GM21737 (cell line): ENCODE data around the gene TRIM77.
"Not testable (repeated sequence)": the region's sequence is repeated elsewhere in the genome, so short reads cannot be mapped to it uniquely, and the experiment has no call there.

Source experiments
- ATAC-seq: cut with Tn5 transposase; IDR thresholded peaks from one replicate; pipeline ENCODE4 v1.9.1; 2021; ENCODE audit warnings: mild to moderate bottlenecking, moderate library complexity; ENCODE audit not compliant: unreplicated experiment

The TRIM77 gene, protein sequence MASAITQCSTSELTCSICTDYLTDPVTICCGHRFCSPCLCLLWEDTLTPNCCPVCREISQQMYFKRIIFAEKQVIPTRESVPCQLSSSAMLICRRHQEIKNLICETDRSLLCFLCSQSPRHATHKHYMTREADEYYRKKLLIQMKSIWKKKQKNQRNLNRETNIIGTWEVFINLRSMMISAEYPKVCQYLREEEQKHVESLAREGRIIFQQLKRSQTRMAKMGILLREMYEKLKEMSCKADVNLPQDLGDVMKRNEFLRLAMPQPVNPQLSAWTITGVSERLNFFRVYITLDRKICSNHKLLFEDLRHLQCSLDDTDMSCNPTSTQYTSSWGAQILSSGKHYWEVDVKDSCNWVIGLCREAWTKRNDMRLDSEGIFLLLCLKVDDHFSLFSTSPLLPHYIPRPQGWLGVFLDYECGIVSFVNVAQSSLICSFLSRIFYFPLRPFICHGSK

DNA sequence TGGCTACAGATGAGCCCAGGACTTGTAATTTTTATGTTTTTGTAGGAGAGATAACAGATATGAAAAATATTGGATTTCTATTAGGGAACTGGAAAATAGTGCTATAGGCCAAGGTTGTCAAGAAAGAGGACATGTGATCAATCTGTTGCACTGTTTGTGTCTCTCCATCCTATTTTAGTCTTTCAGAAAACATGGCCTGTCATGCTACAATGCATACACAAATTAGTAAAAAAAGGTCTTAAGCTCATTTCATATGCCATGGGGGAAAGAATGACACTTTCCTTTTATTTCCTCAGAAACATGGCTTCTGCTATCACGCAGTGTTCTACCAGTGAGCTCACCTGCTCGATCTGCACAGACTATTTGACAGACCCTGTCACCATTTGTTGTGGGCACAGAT, at the start of gene TRIM77:
Gene TRIM77 (plus strand): TSS at position 301 of the 400 bp plus-strand sequence. CDS start 0 bp downstream, at position 301.
- not testable (repeated sequence) for ATAC-seq

DNA sequence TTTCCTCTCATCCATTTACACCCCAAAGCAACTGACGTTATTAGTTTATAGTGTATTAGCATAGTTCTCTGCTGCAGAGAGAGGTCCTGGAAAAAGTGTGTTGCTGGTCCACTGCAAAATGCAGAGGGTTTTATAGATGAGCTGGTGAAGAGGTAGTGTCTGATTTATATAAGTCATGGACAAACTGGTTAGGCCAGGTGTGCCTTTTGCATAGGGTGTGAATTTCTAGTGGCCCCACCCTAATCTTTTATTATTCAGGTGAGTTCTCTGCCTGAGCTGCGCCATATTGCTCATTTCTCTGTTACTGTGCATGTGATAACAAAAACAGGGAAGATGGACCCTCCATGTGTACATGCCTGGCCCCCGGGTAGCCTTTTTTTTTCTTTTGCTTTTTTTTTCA, 43.1 kb upstream of the TRIM77 start:
- ATAC-seq: no peak

DNA sequence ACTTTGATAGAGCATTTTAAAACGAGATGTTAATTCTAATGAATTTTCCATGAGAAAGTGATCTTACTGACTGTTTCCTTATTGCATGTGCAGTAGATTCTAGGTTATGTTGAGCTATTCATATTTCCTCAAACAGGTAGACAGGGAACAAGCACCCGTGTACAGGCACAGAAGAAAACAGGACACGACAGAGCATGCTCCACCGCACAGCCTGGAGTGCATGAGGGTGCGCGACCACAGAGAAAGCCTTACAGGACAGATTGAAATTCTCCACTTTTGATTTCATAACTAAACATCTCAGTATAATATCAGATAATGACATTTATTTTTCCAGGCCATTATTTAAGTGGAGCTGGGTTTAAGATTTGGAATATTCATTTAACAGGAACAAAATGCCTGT, 41.9 kb upstream of the TRIM77 start:
- ATAC-seq: not testable (repeated sequence)

DNA sequence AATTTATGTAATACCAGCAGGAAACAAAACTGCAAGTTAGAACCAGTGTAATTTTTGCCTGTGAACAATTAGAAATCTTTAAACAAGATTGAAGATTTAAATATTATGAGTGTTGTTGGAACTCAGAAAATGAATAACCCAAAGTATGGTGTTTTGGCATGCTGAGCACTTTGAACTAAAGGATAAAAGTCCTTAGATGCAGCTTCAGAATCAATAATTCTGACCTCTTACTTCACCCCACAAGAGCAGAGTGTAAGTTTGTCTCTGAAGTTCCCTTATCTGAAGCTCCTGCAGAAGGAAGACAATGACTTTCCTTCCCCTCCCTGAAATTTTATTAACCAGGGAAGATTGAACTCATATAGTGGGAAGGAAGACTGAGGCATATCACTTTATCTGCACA, 40.5 kb upstream of the TRIM77 start:
- ATAC-seq: not testable (repeated sequence)

DNA sequence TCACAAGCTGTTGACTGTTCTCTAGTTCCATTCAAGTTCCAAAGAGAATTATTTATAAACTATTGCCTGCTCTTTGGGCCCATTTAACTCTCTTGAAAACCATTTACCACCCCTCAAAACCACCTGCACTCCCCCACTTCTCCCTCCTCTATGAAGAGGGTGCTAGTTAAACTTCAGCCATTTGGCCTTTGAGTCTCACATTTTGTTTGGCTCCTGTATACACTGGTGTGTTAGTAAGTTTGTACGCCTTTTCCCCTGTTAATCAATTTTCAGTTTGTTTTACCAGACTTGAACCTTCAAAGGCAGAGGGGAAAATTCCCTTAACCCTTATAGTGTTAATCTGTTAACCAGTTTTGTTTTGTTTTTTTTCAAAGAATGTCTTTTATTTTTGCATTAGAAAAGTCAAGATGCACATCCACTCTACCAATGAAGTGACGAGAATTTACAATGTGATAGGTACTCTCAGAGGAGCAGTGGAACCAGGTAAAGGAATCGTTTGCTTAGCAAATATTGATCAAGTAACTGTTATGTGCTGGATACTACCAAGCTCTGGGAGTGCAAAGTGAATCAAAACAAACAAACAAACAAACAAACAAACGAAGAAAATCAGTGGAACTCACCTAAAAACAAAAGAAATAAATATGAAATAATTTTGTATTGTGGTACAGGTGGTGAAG, 40.0 kb upstream of the TRIM77 start:
- ATAC-seq: not testable (repeated sequence)

DNA sequence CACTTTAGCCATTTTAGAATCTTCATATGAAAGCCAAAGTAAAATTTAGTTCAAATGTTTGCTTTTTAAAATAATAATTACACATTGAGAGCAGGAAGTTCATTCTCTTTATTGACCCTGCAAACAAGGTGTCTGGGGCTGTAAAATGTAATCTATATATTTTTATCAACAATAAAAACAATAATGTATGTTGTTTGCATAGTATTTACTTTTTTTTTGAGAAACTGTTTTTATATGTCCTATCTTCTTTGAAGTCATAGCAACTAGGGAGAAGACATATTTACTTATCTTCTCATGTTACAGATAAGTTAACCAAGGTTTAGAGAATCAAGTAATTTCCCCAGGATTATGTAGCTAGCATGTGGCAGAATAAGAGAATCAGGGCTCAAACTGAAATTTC, 37.6 kb upstream of the TRIM77 start:
- ATAC-seq: not testable (repeated sequence)

DNA sequence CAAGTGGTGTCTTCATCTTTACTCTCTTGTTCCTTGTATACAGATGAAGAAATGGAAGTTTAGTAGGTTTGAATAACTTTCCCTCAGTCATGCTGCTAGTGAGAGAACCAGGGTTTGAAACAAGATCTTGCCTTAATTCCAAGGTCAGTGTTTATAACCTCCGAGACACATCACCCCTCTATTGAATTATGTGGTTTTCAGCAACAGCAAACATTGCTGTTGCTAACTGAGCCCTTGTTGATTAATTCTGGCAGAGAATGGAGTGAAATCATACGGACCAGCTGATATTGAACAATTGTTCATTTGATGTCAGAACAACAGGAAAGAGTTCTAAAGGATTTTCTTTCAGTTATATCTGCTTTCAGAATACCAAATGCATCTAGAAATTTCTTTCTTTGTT, 36.7 kb upstream of the TRIM77 start:
- ATAC-seq: not testable (repeated sequence)

DNA sequence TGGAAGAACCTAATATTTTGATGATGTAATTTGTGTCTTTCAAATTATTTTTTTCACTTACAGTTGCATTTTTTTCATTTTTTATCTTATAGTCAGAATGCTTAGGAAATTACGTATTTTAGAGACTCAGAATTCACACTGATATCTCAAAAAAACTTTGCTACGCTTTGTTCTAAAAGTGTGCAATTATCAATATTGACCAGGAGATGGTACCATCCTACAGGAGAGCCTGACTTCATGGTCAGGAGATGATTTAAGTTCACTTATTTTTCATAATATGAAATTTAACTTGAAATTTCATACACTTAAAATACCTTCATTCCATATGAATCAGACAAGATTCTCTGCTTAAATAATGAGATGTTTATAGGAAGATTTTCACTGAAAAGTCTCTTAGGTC, 34.7 kb upstream of the TRIM77 start:
- not testable (repeated sequence) for ATAC-seq

DNA sequence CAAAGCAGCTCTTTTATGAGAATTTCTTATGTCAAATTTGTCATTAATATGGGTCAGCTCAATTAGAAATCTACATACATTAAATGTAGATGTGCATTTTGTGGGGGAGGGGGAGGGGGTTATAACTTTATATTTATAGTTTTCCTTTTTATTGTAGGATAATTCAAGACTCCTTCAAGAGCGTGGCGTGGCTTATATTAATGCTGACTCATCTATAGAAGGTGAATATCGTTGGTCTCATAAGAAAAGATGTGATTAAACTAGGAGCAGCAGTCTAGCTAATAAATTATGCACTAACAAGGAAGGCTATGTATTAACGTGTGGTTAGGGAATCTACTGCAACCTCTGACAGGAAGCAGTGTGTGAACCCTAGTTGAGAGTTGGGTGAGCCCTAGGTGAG, 34.2 kb upstream of the TRIM77 start:
- ATAC-seq: not testable (repeated sequence)

DNA sequence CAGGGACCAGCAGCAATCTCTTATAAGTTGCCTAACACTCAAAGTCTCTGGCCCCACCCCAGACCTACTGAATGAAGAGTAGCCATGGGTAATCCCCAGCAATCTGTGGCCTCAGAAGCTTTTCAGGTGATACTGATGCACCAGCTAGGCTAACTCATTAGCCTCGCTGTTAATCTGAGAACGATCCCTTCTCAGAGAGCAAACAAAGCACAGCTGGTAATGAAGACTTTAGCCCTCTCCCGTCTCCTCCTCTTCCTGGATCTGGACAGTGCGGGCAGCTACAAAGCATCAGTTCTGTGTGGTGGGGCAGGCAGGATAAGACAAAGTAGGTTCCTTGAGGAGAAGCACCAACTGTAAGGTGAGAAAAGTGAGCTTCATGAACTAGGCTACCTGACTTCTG, 3.0 kb upstream of the TRIM77 start:
- ATAC-seq: not testable (repeated sequence)

DNA sequence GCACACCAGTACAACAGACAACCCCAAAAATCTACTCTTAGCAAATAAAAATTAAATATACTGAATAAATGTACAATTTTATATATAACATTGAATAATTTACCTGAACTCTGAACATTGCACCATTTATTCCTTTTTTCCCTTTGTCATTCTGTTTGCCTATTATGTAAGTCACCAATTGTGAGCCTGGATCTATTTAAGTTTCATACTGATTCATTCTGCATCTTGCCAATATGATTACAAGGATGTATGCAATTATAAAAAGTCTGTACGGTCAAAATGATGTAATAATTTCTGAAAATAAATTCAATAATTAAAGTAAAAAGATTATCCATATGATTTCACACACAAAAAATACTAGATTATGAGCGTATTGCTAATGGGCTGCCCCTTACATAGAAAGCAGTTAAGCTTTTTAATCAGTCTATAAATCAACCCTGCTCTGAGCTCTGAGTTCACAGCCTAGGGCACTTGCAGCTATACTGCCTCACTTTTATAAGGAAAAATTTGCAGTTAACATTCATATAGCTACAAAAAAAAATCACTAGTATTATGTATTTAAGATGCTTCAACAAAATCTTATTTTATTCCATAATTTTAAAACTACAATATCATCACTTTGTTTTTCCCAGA, 14.9 kb downstream of the TRIM77 start:
- not testable (repeated sequence) for ATAC-seq

DNA sequence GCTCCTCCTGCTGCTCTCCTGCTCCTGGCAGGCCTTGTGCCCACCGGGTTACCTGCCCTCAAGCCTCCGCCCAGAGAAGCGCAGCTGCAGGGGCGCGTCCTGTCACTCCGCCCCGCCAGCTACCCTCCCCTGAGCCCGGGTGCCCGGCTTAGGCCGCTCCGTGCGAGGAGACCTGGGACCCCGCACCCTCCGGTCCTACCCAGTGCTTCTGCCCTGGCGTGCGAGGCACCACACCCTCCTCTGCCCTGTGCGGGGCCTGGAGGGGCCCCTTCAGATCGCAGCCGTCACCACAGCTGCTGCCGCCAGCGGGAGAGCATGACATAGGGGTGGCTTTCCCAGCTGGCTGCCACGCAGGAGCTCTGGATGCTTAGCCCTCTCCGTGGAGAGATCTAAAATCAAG, 20.1 kb downstream of the TRIM77 start:
- ATAC-seq: not testable (repeated sequence)

DNA sequence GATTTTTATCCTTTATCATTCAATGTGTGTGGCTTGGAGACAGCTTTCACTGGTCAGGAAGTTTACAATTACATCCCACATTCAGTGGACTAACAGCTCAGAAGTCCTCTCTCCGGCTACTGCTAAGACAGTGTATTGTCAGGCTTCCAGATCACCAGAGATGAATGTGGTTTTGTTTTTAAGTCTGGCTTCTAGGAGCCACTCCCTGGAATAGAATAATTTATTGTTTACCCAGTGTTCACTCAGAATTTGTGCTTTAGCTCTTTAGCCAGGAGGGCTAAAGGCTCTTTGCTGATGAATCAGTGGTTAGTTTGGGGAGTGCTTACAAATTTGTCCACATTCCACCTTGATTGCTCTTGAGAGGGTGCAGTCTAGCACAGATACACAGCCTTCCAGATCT, 26.5 kb downstream of the TRIM77 start:
- ATAC-seq: no peak

DNA sequence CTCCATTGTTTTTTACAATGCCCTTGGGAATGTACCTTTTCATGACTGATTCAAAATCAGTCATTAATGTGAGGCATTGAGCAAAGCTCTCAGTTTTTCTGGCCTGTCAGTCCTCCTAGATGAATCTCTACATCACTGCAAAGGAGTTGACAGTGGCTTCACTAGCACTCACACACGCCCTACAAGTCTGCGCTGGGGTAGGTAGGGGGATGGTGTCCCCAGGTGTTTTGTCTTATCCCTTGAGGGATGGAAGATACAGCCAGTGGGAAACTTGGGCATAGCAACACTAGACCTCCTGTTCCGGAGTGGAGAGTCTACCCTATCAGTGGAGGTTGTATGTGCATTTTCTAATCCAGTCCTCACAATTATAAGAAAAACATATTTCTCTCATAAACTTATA, 27.0 kb downstream of the TRIM77 start:
- ATAC-seq: no peak

DNA sequence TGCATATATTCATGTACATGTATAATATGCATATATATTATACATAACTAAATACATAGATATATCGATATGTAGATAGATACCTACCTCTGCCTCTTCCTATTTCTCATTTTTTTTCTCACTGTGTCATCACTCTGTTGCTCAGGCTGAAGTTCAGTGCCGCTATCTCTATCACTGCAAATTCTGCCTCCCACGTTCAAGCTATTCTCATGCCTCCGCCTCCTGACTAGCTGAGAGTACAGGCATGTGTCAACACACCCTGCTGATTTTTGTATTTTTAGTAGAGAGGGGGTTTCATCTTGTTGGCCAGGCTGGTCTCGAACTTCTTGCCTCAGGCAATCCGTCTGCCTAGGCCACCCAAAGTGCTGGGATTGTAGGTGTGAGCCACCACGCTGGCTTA, 31.3 kb downstream of the TRIM77 start:
- not testable (repeated sequence) for ATAC-seq

DNA sequence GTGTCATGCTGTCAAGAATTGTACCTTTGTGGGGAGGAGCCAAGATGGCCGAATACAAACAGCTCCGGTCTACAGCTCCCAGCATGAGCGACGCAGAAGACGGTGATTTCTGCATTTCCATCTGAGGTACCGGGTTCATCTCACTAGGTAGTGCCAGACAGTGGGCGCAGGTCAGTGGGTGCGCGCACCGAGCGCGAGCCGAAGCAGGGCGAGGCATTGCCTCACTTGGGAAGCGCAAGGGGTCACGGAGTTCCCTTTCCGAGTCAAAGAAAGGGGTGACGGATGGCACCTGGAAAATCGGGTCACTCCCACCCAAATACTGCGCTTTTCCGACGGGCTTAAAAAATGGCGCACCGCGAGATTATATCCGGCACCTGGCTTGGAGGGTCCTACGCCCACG, 34.1 kb downstream of the TRIM77 start:
- ATAC-seq: not testable (repeated sequence)

DNA sequence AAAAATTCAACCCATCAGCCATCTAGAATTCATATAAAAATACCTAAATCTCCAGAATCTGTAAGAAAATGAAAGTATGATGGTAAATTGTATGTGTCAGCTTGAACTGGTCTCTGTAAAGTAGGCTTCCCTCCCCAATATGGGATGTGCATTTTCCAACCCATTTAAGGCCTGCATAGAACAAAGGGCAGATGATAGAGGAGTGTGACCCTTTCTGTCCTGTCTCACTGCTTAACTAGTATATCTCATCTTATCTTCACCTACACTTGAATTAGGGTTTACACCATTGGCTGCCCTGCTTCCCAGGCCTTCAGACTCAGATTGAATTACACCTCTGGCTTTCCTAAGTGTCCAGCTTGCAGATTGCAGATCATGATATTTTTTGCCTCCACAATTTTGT, 40.7 kb downstream of the TRIM77 start:
- ATAC-seq: not testable (repeated sequence)
